IMR-90 (cell line): ENCODE measurements around the gene USP9Y. TPM values are rescaled to one million over a fixed set of nuclear protein-coding genes. Genes with fewer than 3 reads are reported as not detected.

Source experiments
- ATAC-seq: fragments of 200-7000 bp; cut with Tn5 transposase; 2 replicates; pipeline ENCODE4 v1.9.1; 2020; ENCODE audit warnings: low read depth, mild to moderate bottlenecking, moderate library complexity
- BruUV-seq: library from RNA; stranded (reverse); fragments of 400-500 nt; replicated peaks from 2 replicates; lab custom pipeline; 2021; lab: Mats Ljungman, UMichigan
- CTCF ChIA-PET: fragments of 300-600 bp; formaldehyde crosslinking; extraction: SDS; loops from one replicate; lab custom pipeline; 2021; ENCODE audit warnings: antibody characterized with exemption; lab: Yijun Ruan, JAX
- POLR2A ChIA-PET: fragments of 300-600 bp; sonication (Branson Sonifier 250); formaldehyde crosslinking; loops from one replicate; lab custom pipeline; 2022; ENCODE audit warnings: antibody characterized with exemption; ENCODE audit not compliant: unreplicated experiment; lab: Charles Lee
- DNase-seq: peaks from one replicate; pipeline ENCODE4 v3.0.0; 2013
- H2AFZ ChIP-seq: replicated peaks from 2 replicates; pipeline ENCODE3; 2013; ENCODE audit warnings: low read length, mild to moderate bottlenecking; ENCODE audit not compliant: poor library complexity
- H2AK5ac ChIP-seq: 2 replicates; pipeline ENCODE4 v1.6.1; 2013; ENCODE audit warnings: low read depth, low read length, inconsistent platforms
- H2AK9ac ChIP-seq: replicated peaks from 2 replicates; pipeline ENCODE3; 2013; ENCODE audit warnings: mild to moderate bottlenecking, low read depth, low read length, moderate library complexity; ENCODE audit not compliant: poor library complexity
- H2BK120ac ChIP-seq: 2 replicates; pipeline ENCODE4 v1.6.1; 2013; ENCODE audit warnings: low read depth, low read length, inconsistent platforms
- H2BK15ac ChIP-seq: 3 replicates; pipeline ENCODE4 v1.6.1; 2013; ENCODE audit warnings: low read depth, low read length, inconsistent platforms
- H2BK20ac ChIP-seq: 2 replicates; pipeline ENCODE4 v1.6.1; 2013; ENCODE audit warnings: low read depth, mild to moderate bottlenecking, inconsistent platforms, low read length, moderate library complexity
- H2BK5ac ChIP-seq: 2 replicates; pipeline ENCODE4 v1.6.1; 2013; ENCODE audit warnings: mild to moderate bottlenecking, low read depth, low read length, inconsistent platforms; ENCODE audit not compliant: poor library complexity, severe bottlenecking
- H3K14ac ChIP-seq: replicated peaks from 2 replicates; pipeline ENCODE4 v1.6.1; 2013; ENCODE audit warnings: low read depth, low read length, inconsistent platforms
- H3K18ac ChIP-seq: 2 replicates; pipeline ENCODE4 v1.6.1; 2013; ENCODE audit warnings: low read depth, low read length, control low read depth
- H3K23ac ChIP-seq: 2 replicates; pipeline ENCODE4 v1.6.1; 2013; ENCODE audit warnings: low read depth, low read length, inconsistent platforms
- H3K27ac ChIP-seq: 2 replicates; pipeline ENCODE4 v1.5.1; 2013; ENCODE audit warnings: mild to moderate bottlenecking, control low read depth, low read length; ENCODE audit not compliant: insufficient read depth
- H3K27me3 ChIP-seq: 2 replicates; pipeline ENCODE4 v1.6.1; 2013; ENCODE audit warnings: low read length; ENCODE audit not compliant: control insufficient read depth, insufficient read depth
- H3K36me3 ChIP-seq: 2 replicates; pipeline ENCODE4 v1.6.1; 2013; ENCODE audit warnings: low read length, mixed read lengths; ENCODE audit not compliant: control insufficient read depth, insufficient read depth
- H3K4ac ChIP-seq: 2 replicates; pipeline ENCODE4 v1.6.1; 2013; ENCODE audit warnings: low read depth, low read length, inconsistent platforms
- H3K4me1 ChIP-seq: 2 replicates; pipeline ENCODE4 v1.6.1; 2013; ENCODE audit warnings: low read length, mixed read lengths; ENCODE audit not compliant: control insufficient read depth, insufficient read depth
- H3K4me2 ChIP-seq: 2 replicates; pipeline ENCODE4 v1.6.1; 2013; ENCODE audit warnings: low read depth, mild to moderate bottlenecking, control low read depth, low read length, moderate library complexity
- H3K4me3 ChIP-seq: 2 replicates; pipeline ENCODE4 v1.5.1; 2013; ENCODE audit warnings: low read depth, mild to moderate bottlenecking, control low read depth, low read length, moderate library complexity; ENCODE audit not compliant: insufficient read depth
- H3K56ac ChIP-seq: 2 replicates; pipeline ENCODE4 v1.6.1; 2013; ENCODE audit warnings: low read length, inconsistent platforms; ENCODE audit not compliant: insufficient read depth; ENCODE audit errors: extremely low read depth
- H3K79me1 ChIP-seq, 2 experiments: 2 replicates each; pipeline ENCODE4 v1.6.1; 2013; ENCODE audit warnings: low read length in 2 of 2, inconsistent platforms in 1 of 2, low read depth in 1 of 2
- H3K9ac ChIP-seq: 2 replicates; pipeline ENCODE4 v1.6.1; 2013; ENCODE audit warnings: low read depth, low read length, control low read depth
- H3K9me1 ChIP-seq: 2 replicates; pipeline ENCODE4 v1.6.1; 2013; ENCODE audit warnings: low read length, inconsistent platforms; ENCODE audit not compliant: insufficient read depth
- H3K9me3 ChIP-seq: 2 replicates; pipeline ENCODE4 v1.6.1; 2013; ENCODE audit warnings: low read length; ENCODE audit not compliant: control insufficient read depth, insufficient read depth
- H4K20me1 ChIP-seq: 2 replicates; pipeline ENCODE4 v1.6.1; 2013; ENCODE audit warnings: low read length, inconsistent platforms; ENCODE audit not compliant: insufficient read depth
- H4K5ac ChIP-seq: 2 replicates; pipeline ENCODE4 v1.6.1; 2013; ENCODE audit warnings: mild to moderate bottlenecking, low read depth, low read length, control low read depth
- H4K8ac ChIP-seq, 2 experiments: 2 replicates each; pipeline ENCODE4 v1.6.1; 2013; ENCODE audit warnings: low read depth in 2 of 2, low read length in 2 of 2, control low read depth in 1 of 2, inconsistent platforms in 1 of 2
- H4K91ac ChIP-seq: 2 replicates; pipeline ENCODE4 v1.6.1; 2013; ENCODE audit warnings: low read depth, low read length, inconsistent platforms; ENCODE audit not compliant: insufficient read depth
- BHLHE40 ChIP-seq: fragments of 150-350 bp; IDR thresholded peaks from 2 replicates; pipeline ENCODE4 v1.6.1; 2016; ENCODE audit warnings: mild to moderate bottlenecking, low read depth, low read length
- CEBPB ChIP-seq: IDR thresholded peaks from 2 replicates; pipeline ENCODE4 v1.6.1; 2012; ENCODE audit warnings: low read depth, low read length, improper control_type of control experiment
- CHD1 ChIP-seq: IDR thresholded peaks from 2 replicates; pipeline ENCODE4 v1.6.1; 2012; ENCODE audit warnings: low read depth, low read length, improper control_type of control experiment
- CTCF ChIP-seq: conservative IDR thresholded peaks from 2 replicates; pipeline ENCODE4 v1.5.1; 2012; ENCODE audit warnings: mild to moderate bottlenecking, low read depth, low read length, improper control_type of control experiment
- ELK1 ChIP-seq: fragments of 150-350 bp; IDR thresholded peaks from 2 replicates; pipeline ENCODE4 v1.6.1; 2016; ENCODE audit warnings: low read depth, mild to moderate bottlenecking, low read length, moderate library complexity, borderline replicate concordance
- MAFK ChIP-seq: IDR thresholded peaks from 2 replicates; pipeline ENCODE4 v1.6.1; 2012; ENCODE audit warnings: low read depth, low read length, improper control_type of control experiment
- MAZ ChIP-seq: IDR thresholded peaks from 2 replicates; pipeline ENCODE4 v1.6.1; 2012; ENCODE audit warnings: low read depth, mild to moderate bottlenecking, low read length, improper control_type of control experiment, moderate library complexity, borderline replicate concordance
- NFE2L2 ChIP-seq: fragments of 150-350 bp; IDR thresholded peaks from 2 replicates; pipeline ENCODE4 v1.6.1; 2016; ENCODE audit warnings: low read depth, mild to moderate bottlenecking, low read length
- POLR2A ChIP-seq: IDR thresholded peaks from 2 replicates; pipeline ENCODE4 v1.6.1; 2012; ENCODE audit warnings: mild to moderate bottlenecking, low read depth, low read length
- RCOR1 ChIP-seq: IDR thresholded peaks from 2 replicates; pipeline ENCODE4 v1.6.1; 2012; ENCODE audit warnings: mild to moderate bottlenecking, low read length, improper control_type of control experiment; ENCODE audit not compliant: insufficient replicate concordance
- RFX5 ChIP-seq: IDR thresholded peaks from 2 replicates; pipeline ENCODE4 v1.8.0; 2012; ENCODE audit warnings: low read depth, mild to moderate bottlenecking, low read length, moderate library complexity
- USF2 ChIP-seq: fragments of 150-350 bp; IDR thresholded peaks from 2 replicates; pipeline ENCODE4 v1.6.1; 2017; ENCODE audit warnings: mild to moderate bottlenecking, antibody characterized with exemption, low read length, low read depth
- WGBS, 2 experiments: methylation state at CpG; one replicate each; pipeline versions ENCODE4 v1.1.5 to v1.1.7; 2013; ENCODE audit warnings: missing lambda C conversion rate in 2 of 2; ENCODE audit not compliant: insufficient read length in 1 of 2; ENCODE audit errors: extremely low coverage in 2 of 2; 5-methylcytosine and 5-hydroxymethylcytosine counted together
- dilution Hi-C: fragments of 300-500 bp; cut with HindIII; formaldehyde crosslinking; loops from one replicate; pipeline ENCODE4 v1.14.3; 2018; ENCODE audit warnings: low sequenced_read_pairs; ENCODE audit not compliant: unreplicated experiment
- in situ Hi-C: fragments of 300-500 bp; cut with MboI; formaldehyde crosslinking; loops from 3 replicates; pipeline ENCODE4 v1.14.3; 2019; ENCODE audit warnings: low sequenced_read_pairs, inconsistent platforms, mixed read lengths
- intact Hi-C: fragments of 100-400 bp; cut with micrococcal nuclease; formaldehyde crosslinking; loops from 2 replicates; pipeline ENCODE4 v1.10.0; 2022
- polyA plus RNA-seq, 3 experiments: library from polyadenylated mRNA; depleted of rRNA; stranded (reverse); fragments of >200 nt; gene quantifications; 2 replicates each; pipeline ENCODE4 v1.2.3, GENCODE V29; 2012; ENCODE audit warnings: low replicate concordance in 1 of 3
- total RNA-seq: library from RNA; depleted of rRNA; stranded (reverse); fragments of >200 nt; gene quantifications from 2 replicates; pipeline ENCODE4 v1.2.3, GENCODE V29; 2012

USP9Y gene
- total and polyA plus RNA-seq, 2 of the 4 experiments (the other 2 are of a cell fraction): not detected

GRCh38 chrY:12826791-12827190 is 125.8 kb downstream of the USP9Y start:
- no peak overlapping the region for H3K56ac ChIP-seq
- H4K5ac ChIP-seq: no peak overlapping the region
- POLR2A ChIA-PET: no interaction called here
- no peak overlapping the region for H2AFZ ChIP-seq
- no TSS peak for BruUV-seq
- H2BK120ac ChIP-seq: no peak overlapping the region
- H3K14ac ChIP-seq: no peak overlapping the region
- TF ChIP-seq MAFK: no peak
- no peak for TF ChIP-seq POLR2A
- no peak for TF ChIP-seq BHLHE40
- no peak for TF ChIP-seq MAZ
- TF ChIP-seq RFX5: no peak
- no peak for TF ChIP-seq RCOR1
- TF ChIP-seq USF2: no peak
- TF ChIP-seq CHD1: no peak
- TF ChIP-seq CTCF: no peak
- no peak for TF ChIP-seq NFE2L2
- no peak for TF ChIP-seq ELK1
- no peak for TF ChIP-seq CEBPB
- H3K23ac ChIP-seq: no peak overlapping the region
- no peaks in the 10 kb centered on the region for H3K27me3 ChIP-seq
- no peak overlapping the region for H3K9ac ChIP-seq
- no peak overlapping the region for H2BK20ac ChIP-seq
- H2BK15ac ChIP-seq: no peak overlapping the region
- H3K4me3 ChIP-seq: no peak overlapping the region
- no peak overlapping the region for H3K27ac ChIP-seq
- no peak overlapping the region for H3K4ac ChIP-seq
- dilution Hi-C loops (no loop called here), intact Hi-C loops (no loop called here), in situ Hi-C loops (no loop called here)
- no peaks in the 10 kb centered on the region for H3K4me1 ChIP-seq
- no peak for ATAC-seq
- no peak overlapping the region for H2AK9ac ChIP-seq
- H3K36me3 ChIP-seq: no peaks in the 10 kb centered on the region
- H3K79me1 ChIP-seq: no peaks in the 10 kb centered on the region
- no peak overlapping the region for H3K18ac ChIP-seq
- H3K9me3 ChIP-seq: no peaks in the 10 kb centered on the region
- H2AK5ac ChIP-seq: no peak overlapping the region
- H2BK5ac ChIP-seq: no peak overlapping the region
- WGBS, 2 experiments: no CpG with 5 or more reads among the region's 1 CpG
- H4K20me1 ChIP-seq: no peaks in the 10 kb centered on the region
- CTCF ChIA-PET: no interaction called here
- H4K91ac ChIP-seq: no peak overlapping the region
- no peak overlapping the region for H3K4me2 ChIP-seq
- H3K9me1 ChIP-seq: no peaks in the 10 kb centered on the region
- no peak overlapping the region for H4K8ac ChIP-seq
- no peak for DNase-seq
